ENCODE measurements around the gene CA5A. TPM values are rescaled to one million over a fixed set of nuclear protein-coding genes. Genes with fewer than 3 reads are reported as not detected.
"Not testable (repeated sequence)": the region's sequence is repeated elsewhere in the genome, so short reads cannot be mapped to it uniquely, and the experiment has no call there.

CA5A gene
- total RNA-seq, 1 experiment from 2014 or later: not detected

DNA sequence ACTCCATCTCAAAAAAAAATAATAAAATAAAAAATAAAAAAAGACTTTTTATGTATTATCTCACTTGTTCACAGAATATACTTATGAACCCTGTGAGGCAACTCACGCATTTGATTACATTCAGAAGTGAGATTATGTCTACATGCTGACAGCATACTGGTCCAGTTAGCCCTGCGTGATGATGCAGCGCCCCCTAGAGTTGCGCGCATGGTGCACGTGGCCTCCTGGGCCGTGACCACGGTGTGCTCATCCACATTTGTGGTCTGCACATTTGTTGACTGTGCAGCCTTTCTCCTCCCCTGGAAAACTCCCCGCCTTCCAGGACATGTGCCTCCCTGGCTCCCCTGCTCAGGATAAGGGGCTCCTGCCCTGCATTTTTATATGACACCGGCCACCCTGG is 46.6 kb downstream of the CA5A start:
- H3K4me2 ChIP-seq (ENCODE audit: low read length); H3K4me1 ChIP-seq (ENCODE audit: control insufficient read depth in 1 of 2, insufficient read depth in 2 of 2, low read length in 2 of 2); H3K4me3 ChIP-seq (replicated peaks in 1 of 2; ENCODE audit: low read depth in 1 of 2, low read length in 2 of 2); H3K36me3 ChIP-seq (ENCODE audit: control insufficient read depth in 1 of 2, insufficient read depth in 2 of 2, low read length in 2 of 2); H4K20me1 ChIP-seq (ENCODE audit: insufficient read depth); RAD21 ChIA-PET (ENCODE audit: low non-redundant PET in 1 of 2, low total read pairs in 2 of 2, uncharacterized antibody in 2 of 2, unreplicated experiment in 2 of 2); H3K9me2 ChIP-seq (ENCODE audit: insufficient read depth); intact Hi-C loops (cut with micrococcal nuclease); BruUV-seq (replicated peaks); H3K27me3 ChIP-seq (ENCODE audit: insufficient read depth, low read length); POLR2A ChIA-PET; DNase-seq (ENCODE audit: low read depth, low spot score); CTCF ChIA-PET; H3K9me3 ChIP-seq (ENCODE audit: control insufficient read depth in 1 of 2, insufficient read depth in 1 of 2, low read depth in 1 of 2, low read length in 2 of 2); H2AFZ ChIP-seq (ENCODE audit: low read depth, low read length, poor library complexity, severe bottlenecking); H3K79me2 ChIP-seq (ENCODE audit: insufficient read depth, low read length); H3K27ac ChIP-seq (ENCODE audit: low read depth, low read length); H3K9ac ChIP-seq (ENCODE audit: low read length): not testable (repeated sequence)
- peak; percentile 13 to 57 (median 52); a peak in 5 of 6 replicates for TF ChIP-seq CTCF (IDR thresholded peaks at IDR 0.05 in 2 of 3, conservative IDR thresholded peaks at IDR 0.05 in 1 of 3; ENCODE audit: borderline replicate concordance in 1 of 3, insufficient read depth in 1 of 3, low read depth in 2 of 3, low read length in 2 of 3)
- peak; percentile 53 for TF ChIP-seq RAD21 (IDR thresholded peaks at IDR 0.05; ENCODE audit: low read depth)
- peak; percentile 51; the same call in 1 of the 2 replicates for ATAC-seq

DNA sequence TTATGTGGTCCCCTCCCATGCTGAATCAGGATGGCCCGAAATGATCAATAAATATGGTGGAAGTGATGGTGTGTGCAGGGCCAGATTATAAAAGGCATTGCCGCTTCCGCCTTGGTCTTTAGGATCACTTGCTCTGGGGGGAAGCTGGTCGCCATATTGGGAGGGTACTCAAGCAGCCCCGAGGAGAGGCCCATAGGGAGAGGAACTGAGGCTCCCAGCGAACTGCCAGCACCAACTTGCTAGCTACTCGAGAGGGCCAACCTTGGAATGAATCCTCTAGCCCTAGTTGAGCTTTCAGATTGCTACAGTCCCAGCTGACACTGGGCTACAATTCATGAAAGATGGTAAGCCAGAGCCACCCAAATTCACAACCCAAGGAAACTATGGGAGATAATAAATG is 48.0 kb downstream of the CA5A start:
- H3K36me3 ChIP-seq (ENCODE audit: control insufficient read depth in 1 of 2, insufficient read depth in 2 of 2, low read length in 2 of 2); H3K79me2 ChIP-seq (ENCODE audit: insufficient read depth, low read length); intact Hi-C loops (cut with micrococcal nuclease); H3K27me3 ChIP-seq (ENCODE audit: insufficient read depth, low read length); POLR2A ChIA-PET; H3K4me3 ChIP-seq (replicated peaks in 1 of 2; ENCODE audit: low read depth in 1 of 2, low read length in 2 of 2); H3K9me3 ChIP-seq (ENCODE audit: control insufficient read depth in 1 of 2, insufficient read depth in 1 of 2, low read depth in 1 of 2, low read length in 2 of 2); H2AFZ ChIP-seq (ENCODE audit: low read depth, low read length, poor library complexity, severe bottlenecking); ATAC-seq; RAD21 ChIA-PET (ENCODE audit: low non-redundant PET in 1 of 2, low total read pairs in 2 of 2, uncharacterized antibody in 2 of 2, unreplicated experiment in 2 of 2); DNase-seq (ENCODE audit: low read depth, low spot score); H3K4me1 ChIP-seq (ENCODE audit: control insufficient read depth in 1 of 2, insufficient read depth in 2 of 2, low read length in 2 of 2); BruUV-seq (replicated peaks); H4K20me1 ChIP-seq (ENCODE audit: insufficient read depth); H3K4me2 ChIP-seq (ENCODE audit: low read length); H3K9me2 ChIP-seq (ENCODE audit: insufficient read depth); H3K27ac ChIP-seq (ENCODE audit: low read depth, low read length); H3K9ac ChIP-seq (ENCODE audit: low read length); CTCF ChIA-PET: not testable (repeated sequence)

- BruUV-seq (replicated peaks): not testable (repeated sequence)
These were observed 48.4 kb downstream of the CA5A start for GRCh38 chr16:87887931-87888330.

DNA sequence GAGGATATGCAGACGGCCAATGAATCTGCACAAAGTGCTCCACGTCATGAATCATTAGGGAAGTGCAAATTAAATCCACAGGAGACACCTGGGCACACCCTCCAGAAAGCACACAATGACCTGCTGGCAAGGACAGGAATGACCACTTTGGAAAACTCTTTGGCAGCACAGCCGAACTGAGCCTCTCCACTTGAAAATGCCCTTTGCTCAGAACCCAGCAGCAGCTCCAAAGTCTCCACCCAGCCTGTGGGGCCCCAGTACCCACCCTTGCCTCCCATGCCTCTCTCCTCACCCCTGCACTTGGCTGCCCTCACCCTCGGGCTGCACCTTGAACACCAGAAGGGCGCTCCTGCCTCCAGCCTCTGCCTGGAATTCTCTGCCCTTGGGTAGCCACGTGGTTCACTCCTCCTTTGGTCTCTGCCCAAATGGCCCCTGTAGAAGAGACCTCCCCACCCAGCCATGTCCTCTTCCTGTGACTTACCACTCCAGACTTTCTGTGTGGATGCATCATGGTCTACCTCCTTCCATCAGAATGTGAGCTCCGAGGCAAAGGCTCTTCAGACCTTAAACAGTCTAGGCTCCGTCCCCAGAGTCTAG is 50.9 kb downstream of the CA5A start:
- RAD21 ChIA-PET (ENCODE audit: low non-redundant PET in 1 of 2, low total read pairs in 2 of 2, uncharacterized antibody in 2 of 2, unreplicated experiment in 2 of 2); H4K20me1 ChIP-seq (ENCODE audit: insufficient read depth); H3K36me3 ChIP-seq (ENCODE audit: control insufficient read depth in 1 of 2, insufficient read depth in 2 of 2, low read length in 2 of 2); intact Hi-C loops (cut with micrococcal nuclease); H3K9ac ChIP-seq (ENCODE audit: low read length); DNase-seq (ENCODE audit: low read depth, low spot score); H2AFZ ChIP-seq (ENCODE audit: low read depth, low read length, poor library complexity, severe bottlenecking); H3K4me3 ChIP-seq (replicated peaks in 1 of 2; ENCODE audit: low read depth in 1 of 2, low read length in 2 of 2); H3K9me3 ChIP-seq (ENCODE audit: control insufficient read depth in 1 of 2, insufficient read depth in 1 of 2, low read depth in 1 of 2, low read length in 2 of 2); H3K9me2 ChIP-seq (ENCODE audit: insufficient read depth); H3K79me2 ChIP-seq (ENCODE audit: insufficient read depth, low read length); H3K27me3 ChIP-seq (ENCODE audit: insufficient read depth, low read length); POLR2A ChIA-PET; H3K27ac ChIP-seq (ENCODE audit: low read depth, low read length); BruUV-seq (replicated peaks); H3K4me1 ChIP-seq (ENCODE audit: control insufficient read depth in 1 of 2, insufficient read depth in 2 of 2, low read length in 2 of 2); CTCF ChIA-PET: not testable (repeated sequence)
- H3K4me2 ChIP-seq (ENCODE audit: low read length): peak overlapping the region; percentile 18; the same call in 1 of the 2 replicates
- ATAC-seq: peak; percentile 72

More at GRCh38 chr16:87887931-87888330, 48.4 kb downstream of the CA5A start:
- intact Hi-C loops (cut with micrococcal nuclease); ATAC-seq; POLR2A ChIA-PET; H3K4me2 ChIP-seq (ENCODE audit: low read length); H3K4me1 ChIP-seq (ENCODE audit: control insufficient read depth in 1 of 2, insufficient read depth in 2 of 2, low read length in 2 of 2); H3K79me2 ChIP-seq (ENCODE audit: insufficient read depth, low read length); H3K9me2 ChIP-seq (ENCODE audit: insufficient read depth); H3K27ac ChIP-seq (ENCODE audit: low read depth, low read length); H3K4me3 ChIP-seq (replicated peaks in 1 of 2; ENCODE audit: low read depth in 1 of 2, low read length in 2 of 2); H3K36me3 ChIP-seq (ENCODE audit: control insufficient read depth in 1 of 2, insufficient read depth in 2 of 2, low read length in 2 of 2); CTCF ChIA-PET; H3K27me3 ChIP-seq (ENCODE audit: insufficient read depth, low read length); H2AFZ ChIP-seq (ENCODE audit: low read depth, low read length, poor library complexity, severe bottlenecking); H4K20me1 ChIP-seq (ENCODE audit: insufficient read depth); H3K9me3 ChIP-seq (ENCODE audit: control insufficient read depth in 1 of 2, insufficient read depth in 1 of 2, low read depth in 1 of 2, low read length in 2 of 2); RAD21 ChIA-PET (ENCODE audit: low non-redundant PET in 1 of 2, low total read pairs in 2 of 2, uncharacterized antibody in 2 of 2, unreplicated experiment in 2 of 2); H3K9ac ChIP-seq (ENCODE audit: low read length); DNase-seq (ENCODE audit: low read depth, low spot score): not testable (repeated sequence)
